ENCODE data around the gene RSL1D1. TPM values are rescaled to one million over a fixed set of nuclear protein-coding genes. Genes with fewer than 3 reads are reported as not detected.

RSL1D1 gene
- total RNA-seq, 1 donor from 2014 or later, result 209 TPM

DNA sequence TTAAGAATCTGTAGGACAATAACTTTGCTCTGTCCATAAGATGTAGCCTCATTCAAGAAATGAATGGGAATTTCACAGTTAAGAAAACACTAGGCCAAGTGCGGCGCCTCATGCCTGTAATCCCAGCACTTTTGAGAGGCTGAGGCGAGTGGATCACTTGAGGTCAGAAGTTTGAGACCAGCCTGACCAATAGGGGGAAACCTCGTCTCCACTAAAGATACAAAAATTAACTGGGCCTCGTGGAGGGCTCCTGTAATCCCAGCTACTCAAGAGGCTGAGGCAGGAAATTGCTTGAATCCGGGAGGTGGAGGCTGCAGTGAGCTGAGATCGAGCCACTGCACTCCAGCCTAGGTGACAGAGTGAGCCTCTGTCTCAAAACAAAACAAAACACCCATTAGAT lies 19.9 kb upstream of the RSL1D1 start:
- peaks cover 17% of the 10 kb centered on the region for H3K4me1 Mint-ChIP-seq (ENCODE audit: low read depth, unreplicated experiment)
- Histone ChIP-seq H3K9ac (ENCODE audit: low read length) (no peak overlapping the region), H3K36me3 (ENCODE audit: insufficient read depth, low read length) (peaks cover 37% of the 10 kb centered on the region), H3K79me2 (ENCODE audit: insufficient read depth, low read length) (peaks cover 3% of the 10 kb centered on the region), H3K9me3 (ENCODE audit: insufficient read depth, low read depth, low read length) (no peaks in the 10 kb centered on the region), H3K4me3 (ENCODE audit: insufficient read depth, low read depth, low read length) (no peak overlapping the region), H3K27me3 (ENCODE audit: insufficient read depth, low read length) (no peaks in the 10 kb centered on the region), H2AFZ (ENCODE audit: low read depth, low read length) (no peak overlapping the region), H3K4me2 (ENCODE audit: low read length) (no peak overlapping the region), H4K20me1 (ENCODE audit: insufficient read depth, low read length) (peaks cover 48% of the 10 kb centered on the region), H3K4me1 (ENCODE audit: insufficient read depth, low read length) (no peaks in the 10 kb centered on the region), H3K27ac (ENCODE audit: low read depth, low read length) (no peak overlapping the region)
- no peak overlapping the region for H3K4me3 Mint-ChIP-seq (ENCODE audit: unreplicated experiment)
- no peaks in the 10 kb centered on the region for H3K27me3 Mint-ChIP-seq (ENCODE audit: low read depth, unreplicated experiment)
- peak overlapping the region; percentile 87 for H3K27ac Mint-ChIP-seq (ENCODE audit: unreplicated experiment)
- no peak for TF ChIP-seq EZH2 (IDR thresholded peaks at IDR 0.05; ENCODE audit: insufficient read depth, low read length)
- TF ChIP-seq, protein P1, sequence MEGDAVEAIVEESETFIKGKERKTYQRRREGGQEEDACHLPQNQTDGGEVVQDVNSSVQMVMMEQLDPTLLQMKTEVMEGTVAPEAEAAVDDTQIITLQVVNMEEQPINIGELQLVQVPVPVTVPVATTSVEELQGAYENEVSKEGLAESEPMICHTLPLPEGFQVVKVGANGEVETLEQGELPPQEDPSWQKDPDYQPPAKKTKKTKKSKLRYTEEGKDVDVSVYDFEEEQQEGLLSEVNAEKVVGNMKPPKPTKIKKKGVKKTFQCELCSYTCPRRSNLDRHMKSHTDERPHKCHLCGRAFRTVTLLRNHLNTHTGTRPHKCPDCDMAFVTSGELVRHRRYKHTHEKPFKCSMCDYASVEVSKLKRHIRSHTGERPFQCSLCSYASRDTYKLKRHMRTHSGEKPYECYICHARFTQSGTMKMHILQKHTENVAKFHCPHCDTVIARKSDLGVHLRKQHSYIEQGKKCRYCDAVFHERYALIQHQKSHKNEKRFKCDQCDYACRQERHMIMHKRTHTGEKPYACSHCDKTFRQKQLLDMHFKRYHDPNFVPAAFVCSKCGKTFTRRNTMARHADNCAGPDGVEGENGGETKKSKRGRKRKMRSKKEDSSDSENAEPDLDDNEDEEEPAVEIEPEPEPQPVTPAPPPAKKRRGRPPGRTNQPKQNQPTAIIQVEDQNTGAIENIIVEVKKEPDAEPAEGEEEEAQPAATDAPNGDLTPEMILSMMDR (IDR thresholded peaks at IDR 0.05; ENCODE audit: insufficient read depth, low read depth, low read length), result no peak
- FAIRE-seq (no peak), DNase-seq (ENCODE audit: low read depth) (peak; percentile 20)
- H3K9me3 Mint-ChIP-seq (ENCODE audit: unreplicated experiment), result no peaks in the 10 kb centered on the region
- H3K36me3 Mint-ChIP-seq (ENCODE audit: low read depth, unreplicated experiment), result peaks cover 3% of the 10 kb centered on the region

DNA sequence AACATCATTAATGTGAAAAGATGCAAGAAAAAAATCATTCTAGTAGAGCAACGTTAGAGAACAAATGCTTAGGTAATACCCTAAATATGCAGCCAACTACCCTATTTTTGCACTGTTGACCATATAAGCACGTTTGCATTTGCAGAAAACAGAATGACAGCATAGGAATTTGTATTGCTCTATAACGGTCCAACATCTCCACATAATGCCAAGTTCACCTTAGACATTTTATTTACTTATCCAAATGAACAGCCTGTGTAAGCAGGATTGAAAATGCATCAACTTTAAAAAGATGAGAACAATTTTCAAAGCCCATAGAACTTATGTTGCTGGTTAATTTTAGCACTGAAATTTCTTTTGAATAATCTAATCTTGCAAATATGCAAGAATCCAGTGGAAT lies 19.1 kb upstream of the RSL1D1 start:
- no peaks in the 10 kb centered on the region for H3K27me3 Mint-ChIP-seq (ENCODE audit: low read depth, unreplicated experiment)
- Histone ChIP-seq H3K27ac (ENCODE audit: low read depth, low read length) (no peak overlapping the region), H2AFZ (ENCODE audit: low read depth, low read length) (no peak overlapping the region), H3K27me3 (ENCODE audit: insufficient read depth, low read length) (no peaks in the 10 kb centered on the region), H3K4me3 (ENCODE audit: insufficient read depth, low read depth, low read length) (no peak overlapping the region), H3K4me2 (ENCODE audit: low read length) (no peak overlapping the region), H3K36me3 (ENCODE audit: insufficient read depth, low read length) (peaks cover 30% of the 10 kb centered on the region), H3K79me2 (ENCODE audit: insufficient read depth, low read length) (no peaks in the 10 kb centered on the region), H3K4me1 (ENCODE audit: insufficient read depth, low read length) (no peaks in the 10 kb centered on the region), H4K20me1 (ENCODE audit: insufficient read depth, low read length) (peaks cover 48% of the 10 kb centered on the region), H3K9me3 (ENCODE audit: insufficient read depth, low read depth, low read length) (no peaks in the 10 kb centered on the region), H3K9ac (ENCODE audit: low read length) (no peak overlapping the region)
- no peaks in the 10 kb centered on the region for H3K9me3 Mint-ChIP-seq (ENCODE audit: unreplicated experiment)
- peaks cover 19% of the 10 kb centered on the region for H3K4me1 Mint-ChIP-seq (ENCODE audit: low read depth, unreplicated experiment)
- DNase-seq (ENCODE audit: low read depth) (no peak), FAIRE-seq (no peak)
- peaks cover 2% of the 10 kb centered on the region for H3K36me3 Mint-ChIP-seq (ENCODE audit: low read depth, unreplicated experiment)
- H3K27ac Mint-ChIP-seq (ENCODE audit: unreplicated experiment), result no peak overlapping the region
- H3K4me3 Mint-ChIP-seq (ENCODE audit: unreplicated experiment), result no peak overlapping the region
- no peak for TF ChIP-seq EZH2 (IDR thresholded peaks at IDR 0.05; ENCODE audit: insufficient read depth, low read length)
- TF ChIP-seq, protein P1 (IDR thresholded peaks at IDR 0.05; ENCODE audit: insufficient read depth, low read depth, low read length), result no peak

DNA sequence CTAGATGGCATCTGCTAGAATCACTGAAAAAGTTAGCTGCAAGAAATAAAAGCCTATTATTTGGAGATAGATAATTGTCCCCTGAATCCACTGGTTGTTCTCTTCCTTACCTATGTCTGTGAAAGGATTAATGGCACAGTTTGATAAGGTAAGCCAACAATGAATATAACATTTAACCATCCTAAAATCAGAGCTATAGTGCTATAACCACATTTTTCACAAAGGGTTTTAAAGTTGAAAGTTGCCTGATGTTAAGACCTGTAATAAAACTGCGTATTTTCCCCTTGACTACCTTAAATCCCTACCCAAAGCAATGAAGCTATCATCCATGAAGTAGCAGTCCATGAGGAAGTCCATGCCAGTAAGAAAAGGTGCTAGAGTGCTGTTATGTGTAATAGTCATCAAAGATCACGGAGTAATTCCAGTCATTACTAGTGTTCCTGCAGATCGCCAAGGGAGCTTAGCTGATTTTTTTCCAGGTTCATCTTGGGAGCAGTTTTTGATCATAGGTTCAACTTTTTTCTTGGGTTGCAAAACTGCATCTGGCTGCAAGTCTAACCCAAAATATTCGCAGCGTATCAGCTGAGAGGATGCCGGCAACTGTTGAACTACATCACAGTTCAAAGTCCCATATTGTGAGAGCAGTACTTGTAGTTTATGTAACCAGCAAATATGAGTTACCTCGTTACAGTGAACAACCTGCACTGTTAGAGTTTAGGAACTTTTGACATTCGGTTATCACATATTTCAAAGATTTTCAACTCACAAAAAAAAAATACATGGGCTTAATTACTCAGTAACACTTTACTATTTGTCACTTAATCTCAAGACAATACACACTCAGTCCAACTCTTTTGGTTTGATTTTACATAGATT lies 18.2 kb upstream of the RSL1D1 start:
- H3K9me3 Mint-ChIP-seq (ENCODE audit: unreplicated experiment), result no peaks in the 10 kb centered on the region
- Histone ChIP-seq H3K79me2 (ENCODE audit: insufficient read depth, low read length) (no peaks in the 10 kb centered on the region), H3K9ac (ENCODE audit: low read length) (no peak overlapping the region), H3K9me3 (ENCODE audit: insufficient read depth, low read depth, low read length) (no peaks in the 10 kb centered on the region), H4K20me1 (ENCODE audit: insufficient read depth, low read length) (peaks cover 51% of the 10 kb centered on the region), H3K4me3 (ENCODE audit: insufficient read depth, low read depth, low read length) (no peak overlapping the region), H3K27me3 (ENCODE audit: insufficient read depth, low read length) (no peaks in the 10 kb centered on the region), H3K36me3 (ENCODE audit: insufficient read depth, low read length) (peaks cover 27% of the 10 kb centered on the region), H3K4me2 (ENCODE audit: low read length) (no peak overlapping the region), H3K27ac (ENCODE audit: low read depth, low read length) (no peak overlapping the region), H2AFZ (ENCODE audit: low read depth, low read length) (no peak overlapping the region), H3K4me1 (ENCODE audit: insufficient read depth, low read length) (no peaks in the 10 kb centered on the region)
- no peaks in the 10 kb centered on the region for H3K27me3 Mint-ChIP-seq (ENCODE audit: low read depth, unreplicated experiment)
- DNase-seq (ENCODE audit: low read depth), result no peak
- H3K27ac Mint-ChIP-seq (ENCODE audit: unreplicated experiment), result peak overlapping the region; percentile 34
- no peak for FAIRE-seq
- peaks cover 19% of the 10 kb centered on the region for H3K4me1 Mint-ChIP-seq (ENCODE audit: low read depth, unreplicated experiment)
- no peak overlapping the region for H3K4me3 Mint-ChIP-seq (ENCODE audit: unreplicated experiment)
- TF ChIP-seq, protein P1 (IDR thresholded peaks at IDR 0.05; ENCODE audit: insufficient read depth, low read depth, low read length), result no peak
- no peak for TF ChIP-seq EZH2 (IDR thresholded peaks at IDR 0.05; ENCODE audit: insufficient read depth, low read length)
- no peaks in the 10 kb centered on the region for H3K36me3 Mint-ChIP-seq (ENCODE audit: low read depth, unreplicated experiment)
